ENCODE measurements around the gene ITGA6.

- no peak for TF ChIP-seq POLR2AphosphoS5 (IDR thresholded peaks at IDR 0.05; ENCODE audit: borderline replicate concordance, low read depth, low read length)
- no peak for TF ChIP-seq EZH2 (IDR thresholded peaks at IDR 0.05)
Observed at GRCh38 chr2:172462849-172463381, 35.5 kb downstream of the ITGA6 start.

Measured in SK-N-MC (cell line).